Smooth muscle cell (in vitro differentiated cells): ENCODE results near the gene MCM7. TPM values are rescaled to one million over a fixed set of nuclear protein-coding genes. Genes with fewer than 3 reads are reported as not detected.

ENCODE experiments used
- DNase-seq: peaks from one replicate; lab custom pipeline; 2025; ENCODE audit not compliant: unreplicated experiment; lab: John Stamatoyannopoulos, UW
- H2AFZ ChIP-seq: fragments of 200-600 bp; sonication (generic); 2 replicates; pipeline ENCODE4 v1.6.0; 2016; ENCODE audit warnings: antibody characterized with exemption, low read depth, mild to moderate bottlenecking
- H3F3A ChIP-seq: fragments of 200-600 bp; sonication (generic); 2 replicates; pipeline ENCODE4 v1.6.0; 2017; ENCODE audit warnings: antibody characterized with exemption, low read depth
- H3K27ac ChIP-seq: fragments of 200-600 bp; sonication (generic); 2 replicates; pipeline ENCODE4 v1.5.1; 2016; ENCODE audit warnings: low read depth, mild to moderate bottlenecking
- H3K27me3 ChIP-seq: fragments of 200-600 bp; sonication (generic); 2 replicates; pipeline ENCODE4 v1.6.1; 2016; ENCODE audit warnings: low read depth, mild to moderate bottlenecking
- H3K36me3 ChIP-seq: fragments of 200-600 bp; sonication (generic); 2 replicates; pipeline ENCODE4 v1.5.1; 2016; ENCODE audit warnings: low read depth
- H3K4me1 ChIP-seq: fragments of 200-600 bp; sonication (generic); 2 replicates; pipeline ENCODE4 v1.5.1; 2016; ENCODE audit warnings: low read depth
- H3K4me2 ChIP-seq: fragments of 200-600 bp; sonication (generic); 2 replicates; pipeline ENCODE4 v1.6.0; 2016; ENCODE audit warnings: mild to moderate bottlenecking
- H3K4me3 ChIP-seq: fragments of 200-600 bp; sonication (generic); 2 replicates; pipeline ENCODE4 v1.5.1; 2016; ENCODE audit warnings: mild to moderate bottlenecking
- H3K79me2 ChIP-seq: fragments of 200-600 bp; sonication (generic); 2 replicates; pipeline ENCODE4 v1.6.0; 2016; ENCODE audit warnings: low read depth, mild to moderate bottlenecking
- H3K9ac ChIP-seq: fragments of 200-600 bp; sonication (generic); 2 replicates; pipeline ENCODE4 v1.6.0; 2016; ENCODE audit warnings: low read depth
- H3K9me3 ChIP-seq: fragments of 200-600 bp; sonication (generic); replicated peaks from 2 replicates; pipeline ENCODE4 v1.5.1; 2016; ENCODE audit warnings: low read depth
- H4K20me1 ChIP-seq: fragments of 200-600 bp; sonication (generic); 2 replicates; pipeline ENCODE4 v1.6.0; 2016; ENCODE audit warnings: low read depth
- CTCF ChIP-seq: fragments of 200-600 bp; sonication (generic); IDR thresholded peaks from 2 replicates; pipeline ENCODE4 v1.5.1; 2017; ENCODE audit warnings: borderline replicate concordance, mild to moderate bottlenecking, antibody characterized with exemption; ENCODE audit not compliant: insufficient read depth, poor library complexity, severe bottlenecking
- WGBS: methylation state at CpG from one replicate; pipeline ENCODE4 v1.1.7; 2016; ENCODE audit warnings: low lambda C conversion rate; 5-methylcytosine and 5-hydroxymethylcytosine counted together
- polyA plus RNA-seq: library from polyadenylated mRNA; unstranded; fragments of >200 nt; fragmentation: Nextera tagmentation; extraction: Ambion mirVana; gene quantifications from 2 replicates; pipeline ENCODE4 v1.2.1, GENCODE V29; 2016
- total RNA-seq: library from RNA; depleted of rRNA; stranded (reverse); fragments of >200 nt; gene quantifications from 2 replicates; pipeline ENCODE4 v1.2.3, GENCODE V29; 2014

The MCM7 gene
- total and polyA plus RNA-seq, 2 experiments from 2014 or later, result 47.6 to 56.9 TPM

- no peaks in the 10 kb centered on the region for H3K4me1 ChIP-seq
- H4K20me1 ChIP-seq, result no peaks in the 10 kb centered on the region
- no peak overlapping the region for H3K27ac ChIP-seq
- no peaks in the 10 kb centered on the region for H3K79me2 ChIP-seq
- no peak overlapping the region for H3K4me3 ChIP-seq
- H3F3A ChIP-seq, result peaks cover 5% of the 10 kb centered on the region
- WGBS, result 87% methylated on average over 9 of the region's 11 CpGs
- DNase-seq, result no peak
- peaks cover 3% of the 10 kb centered on the region for H3K36me3 ChIP-seq
- H3K9me3 ChIP-seq, result no peaks in the 10 kb centered on the region
- TF ChIP-seq CTCF, result no peak
- no peak overlapping the region for H3K4me2 ChIP-seq
- H3K9ac ChIP-seq, result no peak overlapping the region
- no peak overlapping the region for H2AFZ ChIP-seq
- no peaks in the 10 kb centered on the region for H3K27me3 ChIP-seq
Observed at GRCh38 chr7:100107890-100108289, 6.7 kb upstream of the MCM7 start.

GRCh38 chr7:100107125-100107737, 6.0 kb upstream of the MCM7 start:
- H3K9ac ChIP-seq, result no peak overlapping the region
- H4K20me1 ChIP-seq, result no peaks in the 10 kb centered on the region
- peaks cover 5% of the 10 kb centered on the region for H3F3A ChIP-seq
- no peak overlapping the region for H3K4me3 ChIP-seq
- no peak overlapping the region for H3K4me2 ChIP-seq
- no peaks in the 10 kb centered on the region for H3K79me2 ChIP-seq
- TF ChIP-seq CTCF, result no peak
- H3K4me1 ChIP-seq, result no peaks in the 10 kb centered on the region
- H3K36me3 ChIP-seq, result no peaks in the 10 kb centered on the region
- no peak for DNase-seq
- H3K27me3 ChIP-seq, result no peaks in the 10 kb centered on the region
- H3K27ac ChIP-seq, result no peak overlapping the region
- H2AFZ ChIP-seq, result no peak overlapping the region
- 96% methylated on average over 21 of the region's 25 CpGs for WGBS
- H3K9me3 ChIP-seq, result no peaks in the 10 kb centered on the region

GRCh38 chr7:100106633-100107032, 5.4 kb upstream of the MCM7 start:
- Histone ChIP-seq H2AFZ (no peak overlapping the region), H3K9ac (no peak overlapping the region), H3K4me1 (no peaks in the 10 kb centered on the region), H3K79me2 (no peaks in the 10 kb centered on the region), H3K27me3 (no peaks in the 10 kb centered on the region), H3K4me3 (no peak overlapping the region), H3F3A (peaks cover 5% of the 10 kb centered on the region), H3K36me3 (no peaks in the 10 kb centered on the region), H4K20me1 (no peaks in the 10 kb centered on the region), H3K4me2 (no peak overlapping the region), H3K9me3 (no peaks in the 10 kb centered on the region), H3K27ac (no peak overlapping the region)
- no peak for DNase-seq
- 97% methylated on average over 16 of the region's 17 CpGs for WGBS
- no peak for TF ChIP-seq CTCF

GRCh38 chr7:100105534-100105933, 4.3 kb upstream of the MCM7 start:
- no peaks in the 10 kb centered on the region for H3K36me3 ChIP-seq
- H3K4me2 ChIP-seq, result no peak overlapping the region
- no peak overlapping the region for H3K27ac ChIP-seq
- no peak for DNase-seq
- H3F3A ChIP-seq, result peaks cover 5% of the 10 kb centered on the region
- no peak for TF ChIP-seq CTCF
- H3K4me3 ChIP-seq, result no peak overlapping the region
- no peaks in the 10 kb centered on the region for H3K9me3 ChIP-seq
- no peaks in the 10 kb centered on the region for H3K27me3 ChIP-seq
- 96% methylated on average over 4 of the region's 4 CpGs for WGBS
- H3K9ac ChIP-seq, result no peak overlapping the region
- H3K79me2 ChIP-seq, result no peaks in the 10 kb centered on the region
- H2AFZ ChIP-seq, result no peak overlapping the region
- no peaks in the 10 kb centered on the region for H3K4me1 ChIP-seq
- peaks cover 5% of the 10 kb centered on the region for H4K20me1 ChIP-seq
